ENCODE data around the gene ANKRD22.

- no peak for TF ChIP-seq REST (IDR thresholded peaks at IDR 0.05; ENCODE audit: insufficient read depth in 1 of 2, low read depth in 2 of 2, low read length in 2 of 2)
- TF ChIP-seq SIN3A (IDR thresholded peaks at IDR 0.05; ENCODE audit: borderline replicate concordance, insufficient read depth, low read length): no peak
- TF ChIP-seq POLR2AphosphoS5 (IDR thresholded peaks at IDR 0.05; ENCODE audit: low read depth, low read length): no peak
- TF ChIP-seq TAF1 (IDR thresholded peaks at IDR 0.05; ENCODE audit: borderline replicate concordance, insufficient read depth, low read length): no peak
These were observed 65.4 kb downstream of the ANKRD22 start for GRCh38 chr10:88786032-88786770.

All from PFSK-1 (cell line).